HG02885 (cell line): ENCODE data around the gene KDM1A.

Experiments used
- ATAC-seq: cut with Tn5 transposase; IDR thresholded peaks from one replicate; pipeline ENCODE4 v1.9.1; 2021; ENCODE audit warnings: mild to moderate bottlenecking; ENCODE audit not compliant: unreplicated experiment, poor library complexity

Gene KDM1A

DNA sequence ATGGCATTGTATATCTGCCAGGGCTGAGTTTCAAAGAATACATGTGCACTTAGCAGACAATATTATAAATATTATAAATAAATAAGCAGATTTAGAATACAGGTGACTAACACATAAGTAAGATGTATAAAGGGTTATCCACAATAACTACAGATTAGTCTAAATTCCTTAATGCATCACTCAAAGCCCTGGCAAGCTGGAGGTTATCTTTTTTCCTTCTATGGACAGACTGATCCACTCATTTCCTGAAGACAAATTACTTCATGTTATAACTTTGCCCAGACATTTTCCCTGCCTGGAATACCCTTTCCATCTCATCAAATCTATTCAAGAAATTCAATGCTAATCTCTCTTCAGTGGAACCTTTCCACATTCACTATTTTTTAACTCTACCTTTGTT, 110.6 kb downstream of the KDM1A start:
- ATAC-seq = no peak

DNA sequence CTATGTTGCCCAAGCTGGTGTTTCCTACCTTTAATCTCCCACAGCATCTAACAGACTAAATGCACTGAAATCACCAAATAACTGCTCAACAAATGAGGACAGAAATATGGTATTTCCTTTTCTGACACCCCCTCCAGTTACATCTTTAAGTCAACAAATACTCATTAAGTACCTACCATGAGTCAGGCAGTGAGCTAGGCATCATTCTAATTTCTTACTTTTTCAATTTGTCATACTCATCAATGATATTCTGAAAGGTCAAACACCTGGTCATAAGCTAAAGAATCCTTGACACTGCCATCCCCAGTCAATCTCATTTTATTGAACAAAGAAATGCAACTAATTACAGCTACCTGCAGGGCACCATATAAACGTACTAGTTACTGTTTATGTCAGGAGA, 112.8 kb downstream of the KDM1A start:
- no peak for ATAC-seq
